Stimulated activated CD8-positive, alpha-beta memory T cell treated with anti-CD3 and anti-CD28 coated beads, Interleukin-15, amount 100 ng/mL, for 1 hour (primary cell): ENCODE data around the gene PROB1.
"Not testable (repeated sequence)": the region's sequence is repeated elsewhere in the genome, so short reads cannot be mapped to it uniquely, and the experiment has no call there.

Source experiments
- DNase-seq: peaks from one replicate; pipeline ENCODE4 v3.0.0-alpha.2; 2020; ENCODE audit warnings: low read depth

Gene PROB1

GRCh38 chr5:139394654-139395566, at the start of gene PROB1:
Gene PROB1 (minus strand): TSS chr5:139395104. CDS start chr5:139395081, 23 bp downstream.
- no peak for DNase-seq

- DNase-seq, result no peak
These were observed 49.0 kb upstream of the PROB1 start for GRCh38 chr5:139443831-139444453.

- DNase-seq, result not testable (repeated sequence)
These were observed 45.5 kb upstream of the PROB1 start for GRCh38 chr5:139440416-139440815.

- peak; percentile 81 for DNase-seq
These were observed 44.4 kb upstream of the PROB1 start, which contains the start of gene DNAJC18 for GRCh38 chr5:139439013-139439903. Gene DNAJC18 (minus strand): TSS chr5:139439525. CDS start chr5:139439445, 80 bp downstream.

- no peak for DNase-seq
These were observed 43.8 kb upstream of the PROB1 start for GRCh38 chr5:139438707-139439012.

- no peak for DNase-seq
These were observed 40.8 kb upstream of the PROB1 start for GRCh38 chr5:139435676-139436075.

- DNase-seq, result no peak
These were observed 36.8 kb upstream of the PROB1 start for GRCh38 chr5:139431706-139432105.

GRCh38 chr5:139430015-139430414, 35.1 kb upstream of the PROB1 start:
- no peak for DNase-seq

- no peak for DNase-seq
These were observed 31.4 kb upstream of the PROB1 start for GRCh38 chr5:139426203-139426885.

GRCh38 chr5:139425497-139425896, 30.6 kb upstream of the PROB1 start:
- no peak for DNase-seq

- DNase-seq, result no peak
These were observed 27.5 kb upstream of the PROB1 start for GRCh38 chr5:139422307-139422893.

- DNase-seq, result no peak
These were observed 24.6 kb upstream of the PROB1 start for GRCh38 chr5:139419226-139420192.

GRCh38 chr5:139418793-139419192, 23.9 kb upstream of the PROB1 start:
- no peak for DNase-seq

GRCh38 chr5:139417214-139417613, 22.3 kb upstream of the PROB1 start:
- DNase-seq, result no peak

- DNase-seq, result no peak
These were observed 21.7 kb upstream of the PROB1 start for GRCh38 chr5:139416651-139417050.

- no peak for DNase-seq
These were observed 21.0 kb upstream of the PROB1 start for GRCh38 chr5:139415869-139416268.

GRCh38 chr5:139415221-139415861, 20.4 kb upstream of the PROB1 start:
- no peak for DNase-seq

GRCh38 chr5:139414581-139415130, 19.8 kb upstream of the PROB1 start:
- DNase-seq, result no peak

GRCh38 chr5:139413963-139414362, 19.1 kb upstream of the PROB1 start:
- DNase-seq, result no peak
